Body of pancreas (tissue), 4 donors: ENCODE measurements around the gene FIGN. TPM values are rescaled to one million over a fixed set of nuclear protein-coding genes. Genes with fewer than 3 reads are reported as not detected.

ENCODE experiments used
- ATAC-seq: fragments of 150-250 bp; one replicate; pipeline ENCODE4 v1.9.1; 2016
- DNase-seq, 4 donors: peaks; one replicate each; pipeline ENCODE4 v3.0.0-alpha.2; 2019
- H3K27ac ChIP-seq, 4 donors: fragments of 200-600 bp; sonication (generic); 1 replicate in 3 of 4; 2 replicates in 1 of 4; pipeline versions ENCODE4 v1.5.1 to v1.6.1; 2016 to 2019; ENCODE audit warnings: mild to moderate bottlenecking in 1 of 4, mixed read lengths in 1 of 4, moderate library complexity in 1 of 4
- H3K27me3 ChIP-seq, 2 donors: fragments of 200-600 bp; sonication (generic); one replicate each; pipeline ENCODE4 v1.6.0; 2016; ENCODE audit warnings: mild to moderate bottlenecking in 1 of 2
- H3K36me3 ChIP-seq, 2 donors: fragments of 200-600 bp; sonication (generic); replicated peaks in 1 of 2; 2 replicates each; pipeline ENCODE4 v1.5.1; 2016; ENCODE audit warnings: low read depth in 2 of 2; ENCODE audit not compliant: insufficient read depth in 1 of 2
- H3K4me1 ChIP-seq: fragments of 200-600 bp; sonication (generic); one replicate; pipeline ENCODE4 v1.6.0; 2016
- H3K4me3 ChIP-seq, 2 donors: fragments of 200-600 bp; sonication (generic); 1 replicate in 1 of 2; 2 replicates in 1 of 2; pipeline ENCODE4 v1.5.1; 2016 to 2019
- H3K9me3 ChIP-seq, 3 donors: fragments of 200-600 bp; sonication (generic); 1 replicate in 2 of 3; 2 replicates in 1 of 3; pipeline ENCODE4 v1.5.1; 2016
- POLR2A ChIP-seq, 3 donors: fragments of 450-650 bp; IDR thresholded peaks; one replicate each; pipeline ENCODE4 v1.6.1; 2016; ENCODE audit warnings: antibody characterized with exemption in 3 of 3, mild to moderate bottlenecking in 2 of 3
- WGBS, 2 donors: methylation state at CpG; one replicate each; pipeline ENCODE4 v1.1.5; 2017; 5-methylcytosine and 5-hydroxymethylcytosine counted together
- intact Hi-C: fragments of 100-400 bp; cut with DNase I; formaldehyde crosslinking; loops from one replicate; pipeline ENCODE4 v1.15.1; 2023
- total RNA-seq, 2 donors: library from RNA; depleted of rRNA; stranded (reverse); fragments of >200 nt; gene quantifications; one replicate each; pipeline ENCODE4 v1.1.0, GENCODE V29; 2016
- TF ChIP-seq, protein P1 (sequence below), 7 experiments: fragments of 450-650 bp in 4 of 7; fragments of 200-600 bp in 3 of 7; sonication (generic) in 3 of 7; IDR thresholded peaks; one replicate each; pipeline ENCODE4 v1.5.1; 2016 to 2019; ENCODE audit warnings: antibody characterized with exemption in 7 of 7

FIGN gene
- total RNA-seq, 2 donors from 2014 or later = 3.4 to 4.0 TPM

DNA sequence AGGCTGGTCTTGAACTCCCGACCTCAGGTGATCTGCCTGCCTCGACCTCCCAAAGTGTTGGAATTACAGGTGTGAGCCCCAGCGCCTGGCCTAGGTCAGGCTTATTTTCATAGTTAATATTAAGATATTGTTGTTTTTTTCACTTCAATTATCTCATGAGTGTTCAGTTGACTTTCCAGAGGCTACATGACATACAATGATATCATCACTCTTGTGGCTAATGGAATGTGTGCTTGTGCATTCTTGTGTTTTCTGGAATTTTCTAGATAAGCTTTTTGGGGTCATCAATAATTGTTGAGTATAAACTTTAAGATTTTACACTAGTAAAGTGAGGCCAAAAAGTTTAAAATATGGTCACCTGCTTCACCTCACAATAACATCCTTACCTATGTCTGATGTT lies 180.9 kb downstream of the FIGN start:
- no peak for ATAC-seq
- Histone ChIP-seq H3K4me1 (no peaks in the 10 kb centered on the region), H3K4me3 (no peak overlapping the region), H3K36me3 (no peaks in the 10 kb centered on the region), H3K27ac (no peak overlapping the region), H3K27me3 (no peaks in the 10 kb centered on the region), H3K9me3 (no peaks in the 10 kb centered on the region)
- intact Hi-C loops = no loop called here
- WGBS, 2 donors = 67 to 70% methylated on average over 3 of the region's 3 CpGs
- no peak for DNase-seq
- TF ChIP-seq, protein P1, sequence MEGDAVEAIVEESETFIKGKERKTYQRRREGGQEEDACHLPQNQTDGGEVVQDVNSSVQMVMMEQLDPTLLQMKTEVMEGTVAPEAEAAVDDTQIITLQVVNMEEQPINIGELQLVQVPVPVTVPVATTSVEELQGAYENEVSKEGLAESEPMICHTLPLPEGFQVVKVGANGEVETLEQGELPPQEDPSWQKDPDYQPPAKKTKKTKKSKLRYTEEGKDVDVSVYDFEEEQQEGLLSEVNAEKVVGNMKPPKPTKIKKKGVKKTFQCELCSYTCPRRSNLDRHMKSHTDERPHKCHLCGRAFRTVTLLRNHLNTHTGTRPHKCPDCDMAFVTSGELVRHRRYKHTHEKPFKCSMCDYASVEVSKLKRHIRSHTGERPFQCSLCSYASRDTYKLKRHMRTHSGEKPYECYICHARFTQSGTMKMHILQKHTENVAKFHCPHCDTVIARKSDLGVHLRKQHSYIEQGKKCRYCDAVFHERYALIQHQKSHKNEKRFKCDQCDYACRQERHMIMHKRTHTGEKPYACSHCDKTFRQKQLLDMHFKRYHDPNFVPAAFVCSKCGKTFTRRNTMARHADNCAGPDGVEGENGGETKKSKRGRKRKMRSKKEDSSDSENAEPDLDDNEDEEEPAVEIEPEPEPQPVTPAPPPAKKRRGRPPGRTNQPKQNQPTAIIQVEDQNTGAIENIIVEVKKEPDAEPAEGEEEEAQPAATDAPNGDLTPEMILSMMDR (IDR thresholded peaks at IDR 0.05) = no peak
- TF ChIP-seq POLR2A (IDR thresholded peaks at IDR 0.05) = no peak

DNA sequence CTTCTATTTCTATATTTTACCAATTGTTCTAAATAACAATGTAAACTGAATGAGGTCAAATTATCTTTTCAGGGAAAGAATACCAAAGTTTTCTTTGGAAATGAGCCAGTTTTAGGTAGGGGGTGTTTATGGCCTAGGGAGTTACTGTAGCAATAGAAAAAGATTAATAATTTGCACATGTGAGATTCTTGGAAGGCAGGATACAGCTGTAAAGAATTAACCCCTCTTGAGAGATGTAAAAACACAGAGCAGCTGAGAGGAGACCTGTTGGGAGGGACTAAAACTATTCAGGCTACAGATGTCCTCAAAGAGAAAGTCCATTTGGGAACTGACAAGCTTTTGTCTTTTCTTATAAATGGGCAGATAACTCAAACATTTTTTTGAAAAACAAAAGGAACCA lies 182.2 kb downstream of the FIGN start:
- no peaks in the 10 kb centered on the region for H3K4me1 ChIP-seq
- H3K27ac ChIP-seq = no peak overlapping the region
- intact Hi-C loops = no loop called here
- DNase-seq = no peak
- H3K4me3 ChIP-seq = no peak overlapping the region
- no peak for ATAC-seq
- TF ChIP-seq, protein P1 (IDR thresholded peaks at IDR 0.05) = no peak
- TF ChIP-seq POLR2A (IDR thresholded peaks at IDR 0.05) = no peak
- H3K9me3 ChIP-seq = no peaks in the 10 kb centered on the region
- H3K27me3 ChIP-seq = no peaks in the 10 kb centered on the region
- no peaks in the 10 kb centered on the region for H3K36me3 ChIP-seq

DNA sequence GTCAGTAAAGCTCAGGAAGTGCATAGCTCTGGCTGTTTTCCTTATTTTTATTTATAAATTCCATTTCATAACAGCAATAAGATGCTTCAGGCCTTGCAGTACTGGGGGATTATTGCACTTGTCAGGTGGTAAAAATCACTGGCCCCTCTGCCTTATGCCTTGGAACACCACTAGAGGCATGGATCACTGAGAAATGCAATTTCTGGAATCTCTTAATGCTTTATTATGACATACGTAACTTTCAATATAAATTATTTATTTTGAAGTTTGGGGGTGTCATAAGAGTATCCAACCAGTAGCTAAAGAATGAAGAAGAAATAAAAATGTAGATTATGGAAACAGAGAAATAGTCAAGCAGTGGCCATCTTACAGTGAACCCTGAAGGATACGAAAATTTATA lies 183.1 kb downstream of the FIGN start:
- intact Hi-C loops = no loop called here
- H3K36me3 ChIP-seq = no peaks in the 10 kb centered on the region
- WGBS, 2 donors = 86 to 90% methylated on average over 2 of the region's 2 CpGs
- H3K9me3 ChIP-seq = no peaks in the 10 kb centered on the region
- ATAC-seq (no peak), DNase-seq (no peak)
- H3K27me3 ChIP-seq = no peaks in the 10 kb centered on the region
- no peak overlapping the region for H3K4me3 ChIP-seq
- no peaks in the 10 kb centered on the region for H3K4me1 ChIP-seq
- no peak for TF ChIP-seq POLR2A (IDR thresholded peaks at IDR 0.05)
- TF ChIP-seq, protein P1 (IDR thresholded peaks at IDR 0.05) = no peak
- no peak overlapping the region for H3K27ac ChIP-seq

DNA sequence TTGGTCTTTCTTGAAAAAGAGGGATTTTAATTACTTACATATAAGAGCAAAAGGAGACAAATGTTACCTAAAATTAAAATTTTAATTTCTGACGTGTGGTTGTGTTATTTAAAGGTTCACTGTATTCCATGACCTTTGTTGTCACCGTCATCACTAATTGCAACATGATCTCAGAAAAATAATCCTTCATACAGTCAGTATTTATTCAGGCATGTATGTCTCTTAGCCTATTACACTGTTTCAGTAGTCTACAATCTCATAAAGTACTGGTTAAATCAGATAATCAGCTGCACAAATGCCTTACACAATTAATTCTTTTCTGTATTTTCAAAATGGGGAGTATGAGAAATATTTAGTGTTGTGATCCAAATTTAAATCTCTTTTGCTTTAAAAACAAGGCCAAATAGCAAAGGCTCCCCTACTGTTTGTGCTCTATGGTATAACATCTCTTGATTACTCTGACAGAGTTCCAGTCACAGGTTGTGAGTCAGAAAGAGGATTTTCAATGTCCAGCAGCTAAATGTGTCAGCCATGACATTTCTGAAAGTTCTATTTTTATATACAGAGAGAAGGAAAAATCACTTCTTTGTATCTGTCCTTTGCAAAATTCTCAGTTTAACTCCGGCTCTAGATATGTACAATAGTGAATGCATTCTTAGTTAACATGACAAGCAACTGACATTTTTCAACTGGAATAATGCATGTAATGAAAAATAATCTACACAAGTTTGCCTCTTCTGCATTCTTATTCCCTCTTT lies 184.0 kb downstream of the FIGN start:
- Histone ChIP-seq H3K36me3 (no peaks in the 10 kb centered on the region), H3K9me3 (no peaks in the 10 kb centered on the region), H3K4me1 (no peaks in the 10 kb centered on the region), H3K27me3 (no peaks in the 10 kb centered on the region), H3K4me3 (no peak overlapping the region), H3K27ac (no peak overlapping the region)
- intact Hi-C loops = no loop called here
- WGBS, 2 donors = 70 to 76% methylated on average over 3 of the region's 3 CpGs
- no peak for TF ChIP-seq POLR2A (IDR thresholded peaks at IDR 0.05)
- TF ChIP-seq, protein P1 (IDR thresholded peaks at IDR 0.05) = no peak
- ATAC-seq (no peak), DNase-seq (no peak)

DNA sequence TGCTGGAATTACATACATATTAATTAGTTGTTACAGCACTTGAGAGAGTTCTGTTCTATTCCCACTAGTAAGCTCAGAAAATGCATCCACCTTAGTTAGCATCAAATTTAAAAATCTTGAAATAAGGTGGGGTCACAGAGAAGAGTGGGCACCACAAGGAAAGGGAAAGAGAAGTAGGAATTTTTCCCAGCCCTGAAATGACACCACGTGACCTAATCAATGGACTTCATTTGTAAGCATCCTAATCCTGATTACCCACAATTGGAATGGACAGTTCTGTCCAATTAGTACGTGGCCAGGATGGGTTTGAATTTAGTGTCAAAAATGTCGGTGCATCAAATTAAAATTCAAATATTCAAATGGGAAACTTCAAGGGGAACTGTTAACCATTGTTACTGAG lies 186.8 kb downstream of the FIGN start:
- Histone ChIP-seq H3K4me1 (no peaks in the 10 kb centered on the region), H3K9me3 (no peaks in the 10 kb centered on the region), H3K36me3 (no peaks in the 10 kb centered on the region), H3K27me3 (no peaks in the 10 kb centered on the region), H3K27ac (no peak overlapping the region), H3K4me3 (no peak overlapping the region)
- 84 to 90% methylated on average over 3 of the region's 3 CpGs for WGBS, 2 donors
- TF ChIP-seq, protein P1 (IDR thresholded peaks at IDR 0.05) = no peak
- no peak for TF ChIP-seq POLR2A (IDR thresholded peaks at IDR 0.05)
- intact Hi-C loops = no loop called here
- DNase-seq = no peak
- no peak for ATAC-seq
